Astrocyte (in vitro differentiated cells and primary cell): Measurements from ENCODE around the gene TXLNA.

Experiments used
- EZH2 ChIP-seq: IDR thresholded peaks from 2 replicates; pipeline ENCODE4 v1.6.1; 2012; ENCODE audit warnings: mild to moderate bottlenecking, low read length, inconsistent platforms; ENCODE audit not compliant: insufficient read depth
- TF ChIP-seq, protein P1 (sequence below): IDR thresholded peaks from 2 replicates; pipeline ENCODE4 v1.5.1; 2011; ENCODE audit warnings: low read depth, mild to moderate bottlenecking, inconsistent platforms, low read length, moderate library complexity; ENCODE audit not compliant: insufficient read depth

DNA sequence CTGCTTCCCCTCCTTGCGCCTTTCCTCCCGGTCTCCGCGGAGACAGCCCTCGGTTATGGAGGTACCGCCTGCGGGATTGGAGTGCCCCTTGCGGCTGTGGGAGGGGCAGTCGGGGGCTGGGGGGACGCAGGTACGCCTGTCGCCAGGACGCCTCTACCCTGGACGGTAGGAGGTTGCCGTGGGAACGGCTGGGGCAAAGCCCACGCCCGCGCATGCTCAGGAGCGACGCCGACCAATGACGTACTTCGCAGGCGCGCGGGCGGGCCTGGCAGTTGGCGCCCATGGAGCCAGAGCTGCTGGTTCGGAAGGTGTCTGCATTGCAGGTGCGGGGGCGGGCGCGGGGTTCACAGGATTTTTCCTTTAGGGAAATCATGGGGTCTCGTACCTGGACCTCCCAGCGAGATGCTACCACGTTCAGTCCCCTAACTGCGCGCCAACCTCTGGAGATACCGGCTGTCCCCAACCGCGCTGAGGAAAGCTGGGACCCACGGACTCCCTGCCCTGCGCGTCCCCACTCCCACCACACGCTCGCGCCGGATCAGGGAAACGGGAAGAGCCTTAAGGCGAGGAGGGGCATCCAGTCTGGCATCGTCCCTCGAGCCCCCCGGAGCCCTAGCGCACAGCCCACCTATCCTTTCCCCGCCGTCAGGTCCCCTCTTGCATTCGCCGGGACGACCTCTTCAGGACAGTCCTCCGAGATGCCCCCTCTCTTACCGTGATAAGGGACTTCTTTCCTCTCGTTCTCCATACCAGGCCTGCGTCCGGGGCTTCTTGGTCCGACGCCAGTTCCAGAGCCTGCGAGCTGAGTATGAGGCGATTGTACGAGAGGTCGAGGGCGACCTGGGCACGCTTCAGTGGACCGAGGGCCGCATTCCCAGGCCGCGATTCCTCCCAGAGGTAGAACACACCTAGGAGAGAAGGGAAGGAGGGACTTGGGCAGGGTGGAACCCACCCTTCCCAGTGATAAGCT lies 26.2 kb downstream of the TXLNA start, which contains the start of gene IQCC:
- TF ChIP-seq, protein P1, sequence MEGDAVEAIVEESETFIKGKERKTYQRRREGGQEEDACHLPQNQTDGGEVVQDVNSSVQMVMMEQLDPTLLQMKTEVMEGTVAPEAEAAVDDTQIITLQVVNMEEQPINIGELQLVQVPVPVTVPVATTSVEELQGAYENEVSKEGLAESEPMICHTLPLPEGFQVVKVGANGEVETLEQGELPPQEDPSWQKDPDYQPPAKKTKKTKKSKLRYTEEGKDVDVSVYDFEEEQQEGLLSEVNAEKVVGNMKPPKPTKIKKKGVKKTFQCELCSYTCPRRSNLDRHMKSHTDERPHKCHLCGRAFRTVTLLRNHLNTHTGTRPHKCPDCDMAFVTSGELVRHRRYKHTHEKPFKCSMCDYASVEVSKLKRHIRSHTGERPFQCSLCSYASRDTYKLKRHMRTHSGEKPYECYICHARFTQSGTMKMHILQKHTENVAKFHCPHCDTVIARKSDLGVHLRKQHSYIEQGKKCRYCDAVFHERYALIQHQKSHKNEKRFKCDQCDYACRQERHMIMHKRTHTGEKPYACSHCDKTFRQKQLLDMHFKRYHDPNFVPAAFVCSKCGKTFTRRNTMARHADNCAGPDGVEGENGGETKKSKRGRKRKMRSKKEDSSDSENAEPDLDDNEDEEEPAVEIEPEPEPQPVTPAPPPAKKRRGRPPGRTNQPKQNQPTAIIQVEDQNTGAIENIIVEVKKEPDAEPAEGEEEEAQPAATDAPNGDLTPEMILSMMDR = no peak
- no peak for TF ChIP-seq EZH2
